Measurements from ENCODE around the gene MN1.

MN1 gene

GRCh38 chr22:27709919-27710675 lies 91.5 kb downstream of the MN1 start:
- no peak for DNase-seq

GRCh38 chr22:27706489-27706888 lies 95.1 kb downstream of the MN1 start:
- no peak for DNase-seq

GRCh38 chr22:27705408-27706080 lies 96.0 kb downstream of the MN1 start:
- DNase-seq, result no peak

- no peak for DNase-seq
These were observed 97.0 kb downstream of the MN1 start for GRCh38 chr22:27704581-27704980.

GRCh38 chr22:27699383-27700019 lies 102.1 kb downstream of the MN1 start:
- no peak for DNase-seq

- DNase-seq, result no peak
These were observed 102.7 kb downstream of the MN1 start for GRCh38 chr22:27698813-27699212.
